ENCODE data around the gene BLTP3A.
"Not testable (repeated sequence)": the region's sequence is repeated elsewhere in the genome, so short reads cannot be mapped to it uniquely, and the experiment has no call there.

Gene BLTP3A

GRCh38 chr6:34791164-34791700, 651 bp upstream of the BLTP3A start:
- peak; percentile 26 for DNase-seq (ENCODE audit: low read depth)

- DNase-seq (ENCODE audit: low read depth): no peak
Measured at GRCh38 chr6:34792605-34793500, 970 bp downstream of the BLTP3A start.

DNA sequence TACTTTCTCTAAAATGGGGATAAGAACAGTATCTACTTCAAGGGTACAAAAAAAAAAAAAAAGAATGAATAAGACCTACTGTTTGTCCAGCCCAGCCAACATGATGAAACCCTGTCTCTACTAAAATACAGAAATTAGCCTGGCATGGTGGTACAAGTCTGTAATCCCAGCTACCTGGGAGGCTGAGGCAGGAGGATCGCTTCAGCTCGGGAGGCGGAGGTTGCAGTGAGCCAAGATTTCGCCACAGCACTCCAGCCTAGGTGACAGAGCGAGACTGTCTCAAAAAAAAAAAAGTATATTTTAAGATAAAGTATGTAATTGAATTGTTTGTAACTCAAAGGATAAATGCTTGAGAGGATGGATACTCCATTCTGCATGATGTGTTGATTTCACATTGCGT, 2.0 kb downstream of the BLTP3A start:
- DNase-seq (ENCODE audit: low read depth): no peak

GRCh38 chr6:34795836-34796425, 4.0 kb downstream of the BLTP3A start:
- no peak for DNase-seq (ENCODE audit: low read depth)

- no peak for DNase-seq (ENCODE audit: low read depth)
Measured at GRCh38 chr6:34798057-34798456, 6.2 kb downstream of the BLTP3A start.

DNA sequence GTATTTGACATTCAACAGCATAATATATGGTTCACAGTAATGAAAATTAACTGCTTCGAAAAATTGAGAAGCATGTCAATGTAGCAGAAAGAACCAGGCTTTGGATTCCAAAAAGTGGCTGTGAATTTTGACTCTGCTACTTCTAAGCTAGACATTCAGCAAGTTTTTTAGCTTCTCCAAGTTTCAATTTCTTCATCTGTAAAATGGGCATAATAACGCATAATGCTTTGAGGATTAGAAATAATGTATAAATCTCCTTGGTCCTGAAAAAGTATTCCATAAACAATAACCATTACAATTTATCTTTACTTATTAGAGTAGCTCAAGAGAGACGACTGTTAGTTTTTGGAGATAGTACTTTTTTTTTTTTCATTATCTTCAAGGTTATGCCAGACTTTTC, 7.7 kb downstream of the BLTP3A start:
- DNase-seq (ENCODE audit: low read depth): no peak

- no peak for DNase-seq (ENCODE audit: low read depth)
Measured at GRCh38 chr6:34804543-34804942, 12.7 kb downstream of the BLTP3A start.

DNA sequence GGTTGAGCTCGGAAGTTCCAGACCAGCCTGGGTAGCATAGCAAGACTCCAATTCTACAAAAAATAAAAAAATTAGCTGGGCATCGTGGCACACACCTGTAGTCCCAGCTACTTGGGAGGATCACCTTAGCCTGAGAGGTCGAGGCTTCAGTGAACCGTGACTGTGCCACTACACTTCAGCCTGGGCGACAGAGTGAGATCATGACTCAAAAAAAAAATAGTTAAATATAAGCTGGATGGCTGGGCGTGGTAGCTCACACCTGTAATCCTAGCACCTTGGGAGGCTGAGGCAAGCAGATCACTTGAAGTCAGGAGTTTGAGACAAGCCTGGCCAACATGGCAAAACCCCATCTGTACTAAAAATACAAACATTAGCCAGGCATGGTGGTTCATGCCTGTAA, 13.2 kb downstream of the BLTP3A start:
- not testable (repeated sequence) for DNase-seq (ENCODE audit: low read depth)

DNA sequence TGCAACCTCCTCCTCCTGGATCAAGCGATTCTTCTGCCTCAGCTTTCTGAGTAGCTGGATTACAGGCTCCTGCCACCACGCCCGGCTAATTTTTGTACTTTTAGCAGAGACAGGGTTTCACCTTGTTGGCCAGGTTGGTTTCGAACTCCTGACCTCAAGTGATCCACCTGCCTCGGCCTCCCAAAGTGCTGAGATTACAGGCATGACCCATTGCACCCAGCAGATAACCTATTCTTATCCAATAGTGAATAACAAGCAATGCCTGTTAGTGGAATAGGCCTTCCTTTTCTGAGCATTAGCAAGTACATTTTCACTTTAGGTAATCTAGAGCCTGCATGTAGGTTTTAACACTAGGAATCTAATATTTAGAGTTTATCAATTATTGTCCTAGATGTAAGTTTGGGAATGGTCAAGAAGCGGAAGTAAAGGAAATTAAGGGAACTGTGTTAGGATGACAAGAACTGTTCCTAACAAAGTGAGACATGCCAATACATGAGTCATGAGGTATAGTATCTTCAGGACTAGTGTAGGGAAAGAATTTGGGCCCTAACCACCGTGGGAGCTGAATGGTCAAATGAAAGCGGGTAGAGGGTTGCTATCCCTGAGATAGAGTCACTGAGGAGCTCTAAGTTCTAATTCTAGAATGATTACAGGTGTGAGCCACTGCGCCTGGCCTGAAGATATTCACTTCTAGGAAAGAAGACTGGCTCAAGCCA, 15.0 kb downstream of the BLTP3A start:
- no peak for DNase-seq (ENCODE audit: low read depth)

DNA sequence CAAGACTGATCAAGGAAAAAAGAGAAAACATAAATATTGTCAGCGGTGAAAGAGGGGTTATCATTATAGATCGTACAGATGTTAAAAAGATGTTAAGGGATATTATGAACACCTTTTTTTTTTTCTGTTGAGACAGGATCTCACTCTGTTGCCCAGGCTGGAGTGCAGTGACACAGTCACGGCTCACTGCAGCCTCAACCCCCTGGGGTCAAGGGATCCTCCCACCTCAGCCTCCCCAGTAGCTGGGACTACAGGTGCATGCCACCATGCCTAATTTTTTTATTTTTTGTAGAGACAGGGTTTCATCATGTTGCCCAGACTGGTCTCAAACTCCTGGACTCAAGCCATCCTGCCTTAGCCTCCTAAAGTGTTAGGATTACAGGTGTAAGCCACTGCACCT, 16.6 kb downstream of the BLTP3A start:
- not testable (repeated sequence) for DNase-seq (ENCODE audit: low read depth)

DNA sequence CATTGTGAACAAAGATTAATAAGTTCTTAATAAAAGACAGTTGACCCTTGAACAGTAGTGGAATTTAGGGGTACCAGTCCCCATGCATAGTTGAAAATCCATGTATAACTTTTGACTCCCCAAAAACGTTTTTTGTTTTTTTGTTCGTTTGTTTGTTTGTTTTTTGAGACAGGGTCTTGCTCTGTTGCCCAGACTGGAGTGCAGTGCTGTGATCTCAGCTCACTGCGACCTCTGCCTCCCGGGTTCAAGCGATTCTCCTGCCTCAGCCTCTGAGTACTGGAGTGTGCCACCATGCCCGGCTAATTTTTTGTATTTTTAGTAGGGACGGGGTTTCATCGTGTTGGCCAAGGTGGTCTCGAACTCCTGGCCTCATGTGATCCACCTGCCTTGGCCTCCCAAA, 17.5 kb downstream of the BLTP3A start:
- not testable (repeated sequence) for DNase-seq (ENCODE audit: low read depth)

DNA sequence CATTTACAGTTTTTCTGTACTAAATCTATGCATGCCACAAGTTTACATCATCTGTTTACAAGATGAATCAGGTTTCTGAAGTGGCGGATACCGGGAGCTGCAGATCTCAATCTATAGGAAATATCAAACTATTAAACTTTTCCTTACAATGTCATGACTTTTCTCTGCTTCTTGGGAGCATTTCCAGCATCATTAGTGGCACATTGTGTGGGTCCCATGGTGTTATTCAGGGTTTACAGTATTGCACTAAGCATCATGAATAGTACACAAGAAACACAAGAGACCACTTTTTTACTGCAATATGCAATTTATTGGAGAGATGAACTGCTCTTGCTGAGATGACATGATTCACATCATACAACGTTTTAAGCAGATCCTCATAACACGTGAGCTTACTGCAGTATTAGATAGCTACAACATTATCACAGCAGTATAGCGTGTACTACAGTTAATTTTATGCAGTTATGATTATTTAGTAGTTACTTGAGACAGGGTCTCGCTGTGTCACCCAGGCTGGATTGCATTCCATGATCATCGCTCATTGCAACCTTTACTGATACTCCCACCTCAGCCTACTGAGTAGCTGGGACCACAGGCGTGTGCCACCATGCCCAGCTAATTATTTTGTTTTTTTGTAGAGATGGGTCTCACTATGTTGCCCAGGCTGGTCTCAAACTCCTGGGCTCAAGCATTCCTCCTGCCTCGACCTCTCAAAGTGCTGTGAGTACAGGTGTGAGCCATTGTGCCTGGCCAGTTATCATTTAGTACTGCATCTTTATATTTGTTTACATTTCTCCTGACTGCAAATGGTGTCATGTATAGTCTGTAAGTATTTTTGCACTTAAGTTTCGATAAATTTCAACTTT, 18.4 kb downstream of the BLTP3A start:
- DNase-seq (ENCODE audit: low read depth): no peak

- DNase-seq (ENCODE audit: low read depth): no peak
Measured at GRCh38 chr6:34810936-34811632, 19.2 kb downstream of the BLTP3A start.

GRCh38 chr6:34813028-34813713, 21.3 kb downstream of the BLTP3A start:
- DNase-seq (ENCODE audit: low read depth): no peak

GRCh38 chr6:34816635-34817301, 24.9 kb downstream of the BLTP3A start:
- DNase-seq (ENCODE audit: low read depth): no peak

- DNase-seq (ENCODE audit: low read depth): no peak
Measured at GRCh38 chr6:34817446-34817845, 25.6 kb downstream of the BLTP3A start.

GRCh38 chr6:34818872-34819570, 27.1 kb downstream of the BLTP3A start:
- DNase-seq (ENCODE audit: low read depth): not testable (repeated sequence)

DNA sequence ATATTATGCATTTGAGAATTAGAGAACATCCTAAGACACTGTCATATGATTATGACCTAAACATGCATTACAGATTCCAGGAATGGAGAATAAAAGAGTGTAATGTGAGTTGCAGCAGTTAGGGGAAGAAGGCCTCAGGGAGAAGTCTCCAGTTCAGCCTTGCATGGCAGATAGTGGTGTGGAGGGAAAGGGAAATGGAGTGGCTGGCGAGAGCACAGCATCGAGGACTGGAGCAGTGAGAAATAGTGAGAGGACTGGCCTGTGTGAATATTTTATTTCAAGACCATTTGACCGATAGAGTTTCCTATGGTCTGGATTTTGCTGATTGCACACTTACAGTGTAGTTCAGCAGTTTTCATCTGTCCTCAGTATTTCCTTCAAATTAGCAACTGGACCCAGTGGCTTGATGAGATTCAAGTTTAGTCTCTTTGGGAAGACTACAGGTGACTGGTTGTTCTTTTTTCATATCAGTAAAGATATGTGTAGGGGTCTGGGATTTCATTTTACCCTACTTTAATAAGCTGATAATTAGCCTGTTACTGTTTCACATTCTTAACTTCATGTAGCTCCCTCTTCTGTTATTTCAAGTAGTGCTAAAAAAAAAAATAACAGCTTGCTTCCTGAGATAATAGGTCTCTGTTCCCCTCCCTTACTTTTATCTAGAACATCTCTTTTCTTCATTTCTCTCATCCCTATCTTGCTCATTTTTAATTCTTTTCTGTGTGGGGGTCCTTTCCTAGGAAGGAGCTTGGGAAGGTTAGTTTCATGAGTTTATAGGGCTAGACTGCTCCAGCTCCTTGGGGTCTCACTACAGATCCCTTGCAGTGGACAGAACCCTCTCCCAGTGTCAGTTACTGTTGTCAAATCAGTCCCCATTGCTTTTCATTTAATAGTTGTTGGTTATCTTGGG, 27.9 kb downstream of the BLTP3A start:
- no peak for DNase-seq (ENCODE audit: low read depth)

All from activated T-cell treated with anti-CD3 and anti-CD28 coated beads for 1 hour (primary cell).